B cell (primary cell): ENCODE data around the gene QRICH2. TPM values are rescaled to one million over a fixed set of nuclear protein-coding genes. Genes with fewer than 3 reads are reported as not detected.

Experiments
- ATAC-seq: fragments of 200-7000 bp; cut with Tn5 transposase; one replicate; pipeline ENCODE4 v1.10.0; 2021; ENCODE audit warnings: low read depth, mild to moderate bottlenecking, moderate number of reproducible peaks, moderate library complexity
- CTCF ChIA-PET: fragments of 350-600 bp; sonication (Branson Sonifier 250); formaldehyde crosslinking; loops from one replicate; lab custom pipeline; 2021; ENCODE audit warnings: antibody characterized with exemption, inconsistent platforms; lab: Charles Lee
- POLR2A ChIA-PET: fragments of 350-600 bp; sonication (Branson Sonifier 250); formaldehyde crosslinking; loops from one replicate; lab custom pipeline; 2021; ENCODE audit warnings: antibody characterized with exemption; lab: Charles Lee
- DNase-seq: peaks from one replicate; pipeline ENCODE4 v3.0.0; 2013
- H2AFZ ChIP-seq: 2 replicates; pipeline ENCODE4 v1.6.1; 2012; ENCODE audit warnings: mild to moderate bottlenecking, low read depth, low read length; ENCODE audit not compliant: insufficient read depth, poor library complexity, severe bottlenecking
- H3K27ac ChIP-seq, 2 donors: 1 replicate in 1 of 2; 2 replicates in 1 of 2; pipeline ENCODE4 v1.5.1; 2012 to 2013; ENCODE audit warnings: low read length in 2 of 2, mild to moderate bottlenecking in 2 of 2, moderate library complexity in 1 of 2
- H3K27me3 ChIP-seq, 4 experiments: fragments of 200-600 bp in 1 of 4; sonication (generic) in 1 of 4; replicated peaks in 1 of 4; 1 replicate in 2 of 4; 2 replicates in 2 of 4; pipeline versions ENCODE4 v1.6.1 to v1.7.0; 2013 to 2016; ENCODE audit warnings: low read length in 3 of 4, mild to moderate bottlenecking in 2 of 4, mixed read lengths in 1 of 4, moderate library complexity in 1 of 4; ENCODE audit not compliant: insufficient read depth in 4 of 4, control insufficient read depth in 3 of 4; ENCODE audit errors: control extremely low read depth in 1 of 4
- H3K36me3 ChIP-seq, 2 experiments: replicated peaks in 1 of 2; 1 replicate in 1 of 2; 2 replicates in 1 of 2; pipeline versions ENCODE4 v1.6.1 to v1.7.1; 2013; ENCODE audit warnings: low read length in 1 of 2; ENCODE audit not compliant: insufficient read depth in 2 of 2, control insufficient read depth in 1 of 2; ENCODE audit errors: control extremely low read depth in 1 of 2, extremely low read depth in 1 of 2
- H3K4me1 ChIP-seq, 2 donors: fragments of 200-600 bp in 1 of 2; sonication (generic) in 1 of 2; 1 replicate in 1 of 2; 2 replicates in 1 of 2; pipeline versions ENCODE4 v1.5.1 to v1.6.1; 2013 to 2017; ENCODE audit warnings: low read length in 2 of 2; ENCODE audit not compliant: control insufficient read depth in 2 of 2, insufficient read depth in 2 of 2
- H3K4me2 ChIP-seq: replicated peaks from 2 replicates; pipeline ENCODE3; 2012; ENCODE audit warnings: mild to moderate bottlenecking, low read depth, low read length; ENCODE audit not compliant: poor library complexity, severe bottlenecking
- H3K4me3 ChIP-seq, 5 experiments: fragments of 200-600 bp in 1 of 5; sonication (generic) in 1 of 5; 1 replicate in 3 of 5; 2 replicates in 2 of 5; pipeline versions ENCODE4 v1.5.1 to v1.7.0; 2011 to 2016; ENCODE audit warnings: low read length in 4 of 5, mild to moderate bottlenecking in 4 of 5, low read depth in 2 of 5, control low read depth in 1 of 5, moderate library complexity in 1 of 5; ENCODE audit not compliant: insufficient read depth in 1 of 5; ENCODE audit errors: control extremely low read depth in 1 of 5, extremely low read depth in 1 of 5
- H3K79me2 ChIP-seq: fragments of 200-600 bp; sonication (generic); one replicate; pipeline ENCODE4 v1.6.0; 2016; ENCODE audit warnings: low read length; ENCODE audit not compliant: control insufficient read depth, insufficient read depth
- H3K9ac ChIP-seq: fragments of 200-600 bp; sonication (generic); 2 replicates; pipeline ENCODE4 v1.6.1; 2017; ENCODE audit warnings: mild to moderate bottlenecking, low read length, moderate library complexity
- H3K9me3 ChIP-seq, 3 donors: one replicate each; pipeline versions ENCODE4 v1.6.1 to v1.7.1; 2013; ENCODE audit warnings: low read length in 2 of 3; ENCODE audit not compliant: control insufficient read depth in 2 of 3, insufficient read depth in 1 of 3; ENCODE audit errors: control extremely low read depth in 1 of 3
- H4K20me1 ChIP-seq: 2 replicates; pipeline ENCODE4 v1.6.0; 2012; ENCODE audit warnings: mild to moderate bottlenecking, low read length; ENCODE audit not compliant: insufficient read depth, control insufficient read depth, poor library complexity, severe bottlenecking
- H3K27ac Mint-ChIP-seq: one replicate; pipeline ENCODE4 v1.8.0; 2021; ENCODE audit warnings: mixed read lengths
- H3K27me3 Mint-ChIP-seq: one replicate; pipeline ENCODE4 v1.8.0; 2021; ENCODE audit warnings: mixed read lengths
- H3K4me1 Mint-ChIP-seq: one replicate; pipeline ENCODE4 v1.8.0; 2021; ENCODE audit warnings: mixed read lengths
- H3K4me3 Mint-ChIP-seq: one replicate; pipeline ENCODE4 v1.8.0; 2021; ENCODE audit warnings: mixed read lengths
- H3K9me3 Mint-ChIP-seq: one replicate; pipeline ENCODE4 v1.8.0; 2022; ENCODE audit warnings: mixed read lengths; ENCODE audit not compliant: insufficient read depth
- CTCF ChIP-seq: fragments of 200-600 bp; IDR thresholded peaks from one replicate; pipeline ENCODE4 v1.8.0; 2022; ENCODE audit warnings: antibody characterized with exemption, mild to moderate bottlenecking
- EZH2 ChIP-seq: IDR thresholded peaks from 2 replicates; pipeline ENCODE4 v1.6.1; 2012; ENCODE audit warnings: borderline replicate concordance, low read depth, mild to moderate bottlenecking, moderate library complexity, low read length; ENCODE audit not compliant: insufficient read depth, poor library complexity, severe bottlenecking
- WGBS: methylation state at CpG from one replicate; pipeline ENCODE4 v1.1.5; 2013; ENCODE audit warnings: missing lambda C conversion rate; ENCODE audit not compliant: insufficient coverage; 5-methylcytosine and 5-hydroxymethylcytosine counted together
- intact Hi-C: fragments of 100-400 bp; cut with micrococcal nuclease; formaldehyde crosslinking; loops from one replicate; pipeline ENCODE4 v1.10.0; 2022
- polyA plus RNA-seq: library from polyadenylated mRNA; depleted of rRNA; stranded (reverse); fragments of >200 nt; gene quantifications from 2 replicates; pipeline ENCODE4 v1.2.3, GENCODE V29; 2012
- total RNA-seq, 2 donors: library from RNA; stranded (reverse); fragments of 120-200 nt in 1 of 2; gene quantifications; 1 replicate in 1 of 2; 2 replicates in 1 of 2; pipeline versions ENCODE4 v1.2.3 to v1.2.4, GENCODE V29; 2013 to 2022

QRICH2 gene
- total and polyA plus RNA-seq, 2 donors (not counting 1 experiment from before 2014, with no cell fraction given): 4.4 to 4.5 TPM

- ChIA-PET POLR2A (no interaction called here), CTCF (interaction anchor here (0.6 kb wide), 1 partner anchor 51 kb away, joined by 3 read pairs; no protein-coding TSS in a partner anchor)
- Mint-ChIP-seq H3K27ac (no peak overlapping the region), H3K4me1 (peaks cover 2% of the 10 kb centered on the region), H3K4me3 (no peak overlapping the region), H3K9me3 (no peaks in the 10 kb centered on the region), H3K27me3 (peaks cover 11% of the 10 kb centered on the region)
- H4K20me1 ChIP-seq: no peaks in the 10 kb centered on the region
- H3K4me1 ChIP-seq: no peaks in the 10 kb centered on the region
- H3K4me2 ChIP-seq: no peak overlapping the region
- no CpG with 5 or more reads among the region's 5 CpGs for WGBS
- H3K27me3 ChIP-seq: peaks cover 0 to 5% (median 2%) of the 10 kb centered on the region in 4 experiments
- ATAC-seq: no peak
- no peaks in the 10 kb centered on the region for H3K79me2 ChIP-seq
- TF ChIP-seq EZH2 (no peak), CTCF (no peak)
- H2AFZ ChIP-seq: no peak overlapping the region
- no peak for DNase-seq
- H3K9me3 ChIP-seq: peaks cover 0 to 1% (median 0%) of the 10 kb centered on the region in 3 donors
- no peaks in the 10 kb centered on the region for H3K36me3 ChIP-seq
- H3K4me3 ChIP-seq: no peak overlapping the region
- intact Hi-C loops: no loop called here
- no peak overlapping the region for H3K27ac ChIP-seq
- H3K9ac ChIP-seq: no peak overlapping the region
Observed at GRCh38 chr17:76234354-76234679, 73.8 kb downstream of the QRICH2 start.

GRCh38 chr17:76233588-76234353 lies 74.3 kb downstream of the QRICH2 start:
- Histone ChIP-seq H3K27ac (no peak overlapping the region), H3K4me3 (no peak overlapping the region)
- no peaks in the 10 kb centered on the region for H3K4me1 Mint-ChIP-seq

More at GRCh38 chr17:76233588-76234353, 74.3 kb downstream of the QRICH2 start:
- no peak overlapping the region for H3K4me2 ChIP-seq
- H3K79me2 ChIP-seq: no peaks in the 10 kb centered on the region
- DNase-seq (no peak), ATAC-seq (no peak)
- TF ChIP-seq EZH2 (no peak), CTCF (no peak)
- intact Hi-C loops: no loop called here
- no peak overlapping the region for H3K9ac ChIP-seq
- WGBS: 96% methylated on average over 2 of the region's 6 CpGs
- H3K4me1 ChIP-seq: no peaks in the 10 kb centered on the region
- ChIA-PET CTCF (interaction anchor here (0.6 kb wide), 1 partner anchor 51 kb away, joined by 3 read pairs; no protein-coding TSS in a partner anchor), POLR2A (no interaction called here)
- no peaks in the 10 kb centered on the region for H3K36me3 ChIP-seq
- H3K27ac Mint-ChIP-seq: no peak overlapping the region
- H2AFZ ChIP-seq: no peak overlapping the region
- no peaks in the 10 kb centered on the region for H4K20me1 ChIP-seq
- peaks cover 0 to 4% (median 0%) of the 10 kb centered on the region in 4 experiments for H3K27me3 ChIP-seq
- H3K4me3 Mint-ChIP-seq: no peak overlapping the region
- no peaks in the 10 kb centered on the region for H3K9me3 Mint-ChIP-seq
- H3K27me3 Mint-ChIP-seq: peaks cover 10% of the 10 kb centered on the region
- peaks cover 0 to 1% (median 0%) of the 10 kb centered on the region in 3 donors for H3K9me3 ChIP-seq
